ENCODE data around the gene PLA2G4D. TPM values are rescaled to one million over a fixed set of nuclear protein-coding genes. Genes with fewer than 3 reads are reported as not detected.

Gene PLA2G4D
- total and polyA plus RNA-seq, 8 donors, result 0.18 to 3.2 (median 2.0) TPM; not detected in 4

GRCh38 chr15:42090370-42090769, 4.0 kb downstream of the PLA2G4D start:
- Histone ChIP-seq H3K27ac (no peak overlapping the region), H3K9me3 (no peaks in the 10 kb centered on the region), H3K36me3 (no peaks in the 10 kb centered on the region), H3K4me1 (peaks cover 15 to 40% (median 37%) of the 10 kb centered on the region in 4 donors), H3K4me3 (no peak overlapping the region), H3K27me3 (peaks cover 0 to 9% (median 0%) of the 10 kb centered on the region in 3 donors)
- intact Hi-C loops (cut with DNase I; ENCODE audit: low total_unique reads), result no loop called here
- TF ChIP-seq CTCF (IDR thresholded peaks at IDR 0.05) (no peak), EP300 (IDR thresholded peaks at IDR 0.05) (no peak), POLR2AphosphoS5 (IDR thresholded peaks at IDR 0.05) (no peak), POLR2A (IDR thresholded peaks at IDR 0.05) (no peak)
- DNase-seq, result peak in 1 of 2 donors; percentile 24
- 55 to 63% (median 57%) methylated on average over 7 of the region's 7 CpGs for WGBS, 5 donors

GRCh38 chr15:42089942-42090341, 4.4 kb downstream of the PLA2G4D start:
- no peak for DNase-seq
- no peak overlapping the region for H3K27ac ChIP-seq
- H3K36me3 ChIP-seq, result no peaks in the 10 kb centered on the region
- intact Hi-C loops (cut with DNase I; ENCODE audit: low total_unique reads), result no loop called here
- H3K4me3 ChIP-seq, result no peak overlapping the region
- H3K27me3 ChIP-seq, result peaks cover 0 to 13% (median 0%) of the 10 kb centered on the region in 3 donors
- no peaks in the 10 kb centered on the region for H3K9me3 ChIP-seq
- WGBS, 5 donors, result 93 to 98% (median 94%) methylated on average over 4 of the region's 4 CpGs
- peaks cover 16 to 44% (median 37%) of the 10 kb centered on the region in 4 donors for H3K4me1 ChIP-seq
- TF ChIP-seq POLR2A (IDR thresholded peaks at IDR 0.05) (no peak), CTCF (IDR thresholded peaks at IDR 0.05) (no peak), EP300 (IDR thresholded peaks at IDR 0.05) (no peak), POLR2AphosphoS5 (IDR thresholded peaks at IDR 0.05) (no peak)

- no peaks in the 10 kb centered on the region for H3K9me3 ChIP-seq
- H3K4me3 ChIP-seq, result no peak overlapping the region
- peaks cover 0 to 22% (median 0%) of the 10 kb centered on the region in 3 donors for H3K27me3 ChIP-seq
- intact Hi-C loops (cut with DNase I; ENCODE audit: low total_unique reads), result no loop called here
- H3K27ac ChIP-seq, result peak overlapping the region in 4 of 5 donors; percentile 20 to 44 (median 32)
- peak; percentile 48 to 65 for DNase-seq
- H3K4me1 ChIP-seq, result peaks cover 25 to 53% (median 42%) of the 10 kb centered on the region in 4 donors
- no peaks in the 10 kb centered on the region for H3K36me3 ChIP-seq
- 25 to 45% (median 31%) methylated on average over 9 to 16 of the region's 16 CpGs for WGBS, 5 donors
- peak in 1 of 3 donors; percentile 34 for TF ChIP-seq POLR2AphosphoS5 (IDR thresholded peaks at IDR 0.05)
- TF ChIP-seq CTCF (IDR thresholded peaks at IDR 0.05), result no peak
- TF ChIP-seq POLR2A (IDR thresholded peaks at IDR 0.05), result no peak
Observed at GRCh38 chr15:42088801-42089640, 5.3 kb downstream of the PLA2G4D start.

GRCh38 chr15:42087926-42088800, 6.2 kb downstream of the PLA2G4D start:
- no peak overlapping the region for H3K4me3 ChIP-seq
- peak in 1 of 2 donors; percentile 22 for DNase-seq
- intact Hi-C loops (cut with DNase I; ENCODE audit: low total_unique reads), result no loop called here
- H3K9me3 ChIP-seq, result no peaks in the 10 kb centered on the region
- H3K36me3 ChIP-seq, result no peaks in the 10 kb centered on the region
- peaks cover 0 to 30% (median 0%) of the 10 kb centered on the region in 3 donors for H3K27me3 ChIP-seq
- 49 to 68% (median 66%) methylated on average over 9 to 11 of the region's 11 CpGs for WGBS, 5 donors
- TF ChIP-seq CTCF (IDR thresholded peaks at IDR 0.05), result no peak
- TF ChIP-seq POLR2A (IDR thresholded peaks at IDR 0.05), result no peak
- no peak for TF ChIP-seq POLR2AphosphoS5 (IDR thresholded peaks at IDR 0.05)
- no peak for TF ChIP-seq EP300 (IDR thresholded peaks at IDR 0.05)
- H3K27ac ChIP-seq, result peak overlapping the region in 1 of 5 donors; percentile 20
- peaks cover 26 to 52% (median 41%) of the 10 kb centered on the region in 4 donors for H3K4me1 ChIP-seq
